DMS153 (cell line): Measurements from ENCODE around the gene DIAPH1.

Experiments used
- DNase-seq: peaks from one replicate; lab custom pipeline; 2025; lab: John Stamatoyannopoulos, UW

DIAPH1 gene

GRCh38 chr5:141484310-141484640, 134.5 kb downstream of the DIAPH1 start:
- DNase-seq: no peak

GRCh38 chr5:141483902-141484301, 134.9 kb downstream of the DIAPH1 start:
- peak; percentile 3 for DNase-seq

- no peak for DNase-seq
Observed at GRCh38 chr5:141479776-141480175, 139.0 kb downstream of the DIAPH1 start.

GRCh38 chr5:141478321-141478945, 140.4 kb downstream of the DIAPH1 start:
- DNase-seq: peak; percentile 5

- DNase-seq: no peak
Observed at GRCh38 chr5:141477815-141478214, 141.0 kb downstream of the DIAPH1 start.

GRCh38 chr5:141477044-141477575, 141.7 kb downstream of the DIAPH1 start:
- DNase-seq: no peak

- DNase-seq: peak; percentile 17
Observed at GRCh38 chr5:141476132-141476911, 142.5 kb downstream of the DIAPH1 start.

GRCh38 chr5:141475625-141476131, 143.1 kb downstream of the DIAPH1 start, which contains the start of gene PCDHGC3:
PCDHGC3 (plus strand) TSS chr5:141475966; CDS start chr5:141476117, 151 bp downstream.
- DNase-seq: peak; percentile 65

- DNase-seq: no peak
Observed at GRCh38 chr5:141465351-141465750, 153.4 kb downstream of the DIAPH1 start.
